Activated CD8-positive, alpha-beta memory T cell treated with anti-CD3 and anti-CD28 coated beads, Interleukin-2, amount 10 ng/mL, durations not matched to agents 7 days and 5 days (primary cell): ENCODE data around the gene SHISA7. TPM values are rescaled to one million over a fixed set of nuclear protein-coding genes. Genes with fewer than 3 reads are reported as not detected.
"Not testable (repeated sequence)": the region's sequence is repeated elsewhere in the genome, so short reads cannot be mapped to it uniquely, and the experiment has no call there.

Experiments used
- ATAC-seq: fragments of 150-1000 bp; cut with Tn5 transposase; one replicate; pipeline ENCODE4 v1.10.0; 2021; ENCODE audit warnings: moderate library complexity
- CTCF ChIA-PET: fragments of 350-600 bp; sonication (Branson Sonifier 250); formaldehyde crosslinking; loops from one replicate; lab custom pipeline; 2021; ENCODE audit warnings: antibody characterized with exemption; lab: Charles Lee
- DNase-seq: peaks from one replicate; pipeline ENCODE4 v3.0.0-alpha.2; 2020
- H3K27ac Mint-ChIP-seq: one replicate; pipeline ENCODE4 v1.8.0; 2021; ENCODE audit warnings: mild to moderate bottlenecking, mixed read lengths
- H3K27me3 Mint-ChIP-seq: one replicate; pipeline ENCODE4 v1.8.0; 2021; ENCODE audit warnings: mixed read lengths
- H3K36me3 Mint-ChIP-seq: one replicate; pipeline ENCODE4 v1.8.0; 2021; ENCODE audit warnings: mild to moderate bottlenecking, mixed read lengths
- H3K4me1 Mint-ChIP-seq: one replicate; pipeline ENCODE4 v1.8.0; 2021; ENCODE audit warnings: mixed read lengths
- H3K4me3 Mint-ChIP-seq: one replicate; pipeline ENCODE4 v1.8.0; 2021; ENCODE audit warnings: mild to moderate bottlenecking, moderate library complexity, mixed read lengths
- H3K9me3 Mint-ChIP-seq: one replicate; pipeline ENCODE4 v1.8.0; 2022; ENCODE audit warnings: low read depth, mixed read lengths
- total RNA-seq, 2 experiments: library from RNA; stranded (reverse); gene quantifications; one replicate each; pipeline ENCODE4 v1.2.3, GENCODE V29; 2021

The SHISA7 gene
- total RNA-seq, 2 experiments from 2014 or later: not detected

GRCh38 chr19:55423225-55424005, 19.7 kb downstream of the SHISA7 start:
- Mint-ChIP-seq H3K27ac (no peak overlapping the region), H3K4me3 (no peak overlapping the region), H3K9me3 (no peaks in the 10 kb centered on the region), H3K27me3 (peaks cover 31% of the 10 kb centered on the region), H3K36me3 (no peaks in the 10 kb centered on the region), H3K4me1 (peaks cover 11% of the 10 kb centered on the region)
- CTCF ChIA-PET: interaction anchor here (1.0 kb wide), 1 partner anchor 40 kb away, joined by 3 read pairs; the partner anchor contains the start of gene TMEM238
- ATAC-seq: no peak
- no peak for DNase-seq

DNA sequence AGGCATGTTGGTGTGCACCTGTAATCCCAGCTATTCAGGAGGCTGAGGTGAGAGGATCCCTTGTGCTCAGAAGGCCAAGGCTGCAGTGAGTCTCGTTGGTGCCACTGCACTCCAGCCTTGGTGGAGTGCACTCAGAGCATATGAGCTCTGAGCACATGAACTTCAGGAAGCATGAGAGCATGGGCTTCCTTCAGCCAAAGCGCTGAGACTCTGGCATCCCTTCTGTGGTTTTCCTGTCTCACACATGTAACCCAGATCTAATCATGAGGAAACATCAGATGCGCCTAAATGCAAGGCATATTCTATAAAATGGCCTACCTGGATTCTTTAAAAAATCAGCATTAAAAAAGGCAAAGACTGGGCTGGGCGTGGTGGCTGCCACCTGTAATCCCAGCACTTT, 21.8 kb downstream of the SHISA7 start:
- CTCF ChIA-PET: interaction anchor here (0.6 to 1.0 kb wide), 3 partner anchors 16 to 82 kb away, joined by 3 read pairs; no protein-coding TSS in a partner anchor
- peak; percentile 66 for ATAC-seq

DNA sequence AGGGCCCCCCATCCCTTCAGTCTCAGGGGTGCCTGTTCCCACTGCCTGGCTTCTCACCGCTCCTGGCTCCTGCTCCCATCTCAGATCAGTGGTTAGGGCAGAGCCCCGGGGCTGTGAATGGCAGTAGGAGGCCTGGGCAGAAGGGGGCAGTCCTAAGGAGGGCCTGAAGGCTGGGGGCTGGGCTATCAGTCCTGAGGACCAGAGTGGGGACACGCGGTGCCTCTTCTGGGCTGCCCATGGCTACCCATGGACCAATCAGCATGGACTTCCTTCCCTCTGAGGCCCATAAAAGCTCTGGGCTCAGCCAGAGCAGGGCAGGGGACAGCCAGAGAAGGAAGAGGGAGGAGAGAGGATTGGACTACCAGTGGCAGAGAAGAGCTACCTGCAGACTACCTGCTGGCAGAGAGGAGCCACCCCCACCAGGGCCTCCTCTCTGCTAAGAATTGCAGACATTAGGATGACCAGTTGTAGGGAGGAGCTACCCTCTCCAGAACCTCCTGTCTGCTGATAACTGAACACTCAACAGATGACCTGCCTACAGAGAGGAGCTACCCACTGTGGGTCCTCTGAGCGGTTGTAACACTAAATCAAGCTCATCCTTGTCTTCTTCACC, 23.4 kb downstream of the SHISA7 start:
- no peaks in the 10 kb centered on the region for H3K36me3 Mint-ChIP-seq
- peaks cover 16% of the 10 kb centered on the region for H3K4me1 Mint-ChIP-seq
- H3K27ac Mint-ChIP-seq: no peak overlapping the region
- peaks cover 20% of the 10 kb centered on the region for H3K27me3 Mint-ChIP-seq
- H3K9me3 Mint-ChIP-seq: no peaks in the 10 kb centered on the region
- DNase-seq: no peak
- H3K4me3 Mint-ChIP-seq: no peak overlapping the region
- CTCF ChIA-PET: interaction anchor here (0.8 to 3.8 kb wide), 6 partner anchors 84 to 283 kb away, joined by 3 to 25 read pairs (median 4); no protein-coding TSS in a partner anchor
- no peak for ATAC-seq

More for the DNA sequence above, 21.8 kb downstream of the SHISA7 start:
- not testable (repeated sequence) for H3K9me3 Mint-ChIP-seq, H3K36me3 Mint-ChIP-seq, DNase-seq, H3K27ac Mint-ChIP-seq, H3K4me3 Mint-ChIP-seq
- Mint-ChIP-seq H3K4me1 (peaks cover 16% of the 10 kb centered on the region), H3K27me3 (peaks cover 28% of the 10 kb centered on the region)

DNA sequence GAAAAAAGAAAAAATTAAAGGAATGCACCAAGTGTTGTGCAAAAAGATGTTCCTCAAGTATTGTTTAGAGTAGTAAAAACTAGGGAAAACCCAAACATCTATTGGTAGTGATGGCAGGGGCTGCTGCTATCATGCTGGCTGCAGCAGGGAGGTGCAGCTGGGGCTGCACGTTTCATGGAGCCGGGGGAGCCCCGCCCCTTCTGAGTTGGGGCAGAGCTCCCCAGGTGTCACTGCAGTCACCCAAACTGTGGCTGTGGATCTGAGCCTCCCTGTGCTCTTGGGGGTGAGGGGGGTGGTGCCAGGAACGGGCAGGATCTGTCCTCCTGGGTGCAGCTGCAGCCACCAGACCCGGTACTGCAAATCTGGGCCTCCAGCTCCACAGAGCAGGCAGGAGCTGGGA, 24.0 kb downstream of the SHISA7 start:
- Mint-ChIP-seq H3K4me3 (no peak overlapping the region), H3K27ac (no peak overlapping the region), H3K9me3 (no peaks in the 10 kb centered on the region), H3K27me3 (peaks cover 17% of the 10 kb centered on the region), H3K36me3 (no peaks in the 10 kb centered on the region), H3K4me1 (peaks cover 16% of the 10 kb centered on the region)
- DNase-seq (no peak), ATAC-seq (no peak)
- CTCF ChIA-PET: interaction anchor here (0.7 to 3.8 kb wide), 11 partner anchors 12 to 452 kb away, joined by 3 to 25 read pairs (median 3); partner anchors contain the start of gene UBE2S

DNA sequence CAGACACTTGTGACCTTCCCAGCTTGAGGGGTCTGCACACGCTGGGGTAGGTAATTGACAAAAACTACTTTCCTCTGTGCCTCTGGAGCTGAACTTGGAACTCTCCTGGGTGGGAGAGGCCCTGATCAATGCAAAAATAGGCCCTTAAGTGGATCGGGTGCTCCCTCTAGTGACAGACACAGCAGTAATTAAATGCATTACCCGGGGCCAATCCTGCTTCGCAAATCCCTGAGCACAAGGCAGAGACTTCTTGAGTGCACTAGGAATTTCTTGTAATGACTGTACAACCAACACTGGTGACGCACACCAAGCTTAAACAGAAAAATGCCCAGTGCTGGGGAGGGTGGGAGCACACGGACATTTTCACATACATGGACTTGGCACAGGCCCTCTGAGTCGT, 24.9 kb downstream of the SHISA7 start:
- Mint-ChIP-seq H3K4me1 (peaks cover 16% of the 10 kb centered on the region), H3K36me3 (no peaks in the 10 kb centered on the region), H3K9me3 (no peaks in the 10 kb centered on the region), H3K4me3 (no peak overlapping the region), H3K27ac (no peak overlapping the region), H3K27me3 (peaks cover 13% of the 10 kb centered on the region)
- CTCF ChIA-PET: interaction anchor here (0.7 to 3.8 kb wide), 23 partner anchors 9 to 451 kb away, joined by 3 to 25 read pairs (median 3); partner anchors contain the start of genes HSPBP1, KMT5C, TMEM238 and UBE2S
- DNase-seq (peak; percentile 68), ATAC-seq (peak; percentile 72)

- Mint-ChIP-seq H3K4me1 (peaks cover 26% of the 10 kb centered on the region), H3K36me3 (peaks cover 26% of the 10 kb centered on the region), H3K27me3 (peaks cover 8% of the 10 kb centered on the region), H3K9me3 (no peaks in the 10 kb centered on the region), H3K4me3 (no peak overlapping the region), H3K27ac (no peak overlapping the region)
- DNase-seq (no peak), ATAC-seq (no peak)
- CTCF ChIA-PET: interaction anchor here (2.0 to 2.4 kb wide), 2 partner anchors 8 to 108 kb away, joined by 8 to 12 read pairs; no protein-coding TSS in a partner anchor
These were observed 32.9 kb downstream of the SHISA7 start for GRCh38 chr19:55410168-55410567.

DNA sequence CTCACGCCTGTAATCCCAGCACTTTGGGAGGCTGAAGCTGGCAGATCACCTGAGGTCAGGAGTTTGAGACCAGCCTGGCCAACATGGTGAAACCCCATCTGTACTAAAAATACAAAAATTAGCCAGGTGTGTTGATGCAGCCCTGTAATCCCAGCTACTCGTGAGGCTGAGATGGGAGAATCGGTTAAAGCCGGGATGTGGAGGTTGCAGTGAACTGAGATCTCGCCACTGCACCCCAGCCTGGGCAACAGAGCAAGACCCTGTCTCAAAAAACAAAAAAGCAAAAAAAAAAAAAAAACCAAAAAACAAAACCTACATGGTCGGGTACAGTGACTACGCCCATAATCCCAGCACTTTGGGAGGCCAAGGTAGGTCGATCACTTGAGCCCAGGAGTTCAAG, 33.9 kb downstream of the SHISA7 start:
- Mint-ChIP-seq H3K36me3 (peaks cover 29% of the 10 kb centered on the region), H3K27ac (peak overlapping the region; percentile 97)
- not testable (repeated sequence) for H3K4me3 Mint-ChIP-seq

DNA sequence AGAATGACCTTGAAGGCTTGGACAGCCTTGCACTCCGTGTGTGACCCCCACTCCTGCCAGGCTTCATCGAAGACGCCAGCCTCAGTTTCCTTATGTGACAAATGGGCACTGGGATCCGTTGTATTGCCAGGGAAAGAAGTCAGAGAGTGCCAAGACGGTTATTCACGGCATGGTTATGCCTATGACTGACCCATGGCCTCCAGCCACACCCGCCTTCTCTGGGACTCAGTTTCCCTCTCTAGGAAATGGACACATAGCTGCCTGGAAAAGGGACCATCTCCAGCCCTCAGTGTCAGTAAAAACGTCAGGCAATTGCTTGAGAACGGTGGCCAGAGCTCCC, 34.6 kb downstream of the SHISA7 start:
- no peak for ATAC-seq
- no peaks in the 10 kb centered on the region for H3K9me3 Mint-ChIP-seq

More for the DNA sequence above, 33.9 kb downstream of the SHISA7 start:
- not testable (repeated sequence) for H3K27me3 Mint-ChIP-seq, DNase-seq, ATAC-seq, H3K9me3 Mint-ChIP-seq
- H3K4me1 Mint-ChIP-seq: peaks cover 30% of the 10 kb centered on the region
- CTCF ChIA-PET: interaction anchor here (0.9 to 2.4 kb wide), 5 partner anchors 9 to 151 kb away, joined by 3 to 12 read pairs (median 4); partner anchors contain the start of gene TMEM238

DNA sequence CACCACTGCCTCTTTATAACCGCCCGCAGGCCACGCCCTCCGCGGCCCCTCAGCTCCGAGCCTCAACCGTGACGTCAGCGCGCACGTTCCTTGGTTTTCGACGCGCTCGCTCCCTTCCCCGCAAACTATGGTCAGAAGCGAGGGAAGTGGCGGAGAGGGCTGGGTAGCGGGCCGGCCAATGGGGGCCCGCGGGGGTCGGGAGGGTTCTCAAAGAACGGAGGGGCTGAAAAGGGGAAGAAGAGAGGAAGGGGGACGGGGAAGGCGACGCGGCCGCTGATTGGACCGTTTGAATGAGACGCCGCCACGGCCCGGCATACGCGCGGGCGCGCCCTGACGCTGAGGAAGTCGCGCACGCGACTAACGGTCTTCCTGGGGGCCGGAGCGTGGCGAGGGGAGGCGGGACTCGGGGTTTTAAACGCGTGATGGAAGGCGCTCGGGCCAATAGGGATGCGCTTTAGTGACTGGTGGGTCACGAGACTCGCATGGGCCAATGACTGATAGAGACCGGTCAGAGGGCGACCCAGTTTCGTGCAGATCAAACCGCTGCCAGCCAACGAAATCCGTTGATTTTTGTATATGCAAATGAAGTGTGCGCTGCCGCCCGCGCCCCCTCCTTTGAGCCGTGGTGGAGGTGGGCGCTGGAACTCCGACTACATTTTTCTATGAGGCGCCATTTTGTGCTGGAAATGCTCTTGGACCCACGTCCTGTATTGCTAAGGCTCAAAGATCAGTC, 35.1 kb downstream of the SHISA7 start:
- peak overlapping the region; percentile 97 for H3K27ac Mint-ChIP-seq
- H3K4me1 Mint-ChIP-seq: peaks cover 39% of the 10 kb centered on the region
- H3K36me3 Mint-ChIP-seq: peaks cover 39% of the 10 kb centered on the region
- DNase-seq (peak; percentile 99), ATAC-seq (peak; percentile 92)
- peaks cover 5% of the 10 kb centered on the region for H3K27me3 Mint-ChIP-seq
- CTCF ChIA-PET: interaction anchor here (0.6 to 2.4 kb wide), 9 partner anchors 10 to 266 kb away, joined by 3 to 12 read pairs (median 4); partner anchors contain the start of gene KMT5C
- no peaks in the 10 kb centered on the region for H3K9me3 Mint-ChIP-seq
- H3K4me3 Mint-ChIP-seq: peak overlapping the region; percentile 88

More for the DNA sequence above, 34.6 kb downstream of the SHISA7 start:
- CTCF ChIA-PET: interaction anchor here (0.9 to 2.4 kb wide), 5 partner anchors 9 to 151 kb away, joined by 3 to 12 read pairs (median 4); partner anchors contain the start of gene TMEM238
- Mint-ChIP-seq H3K4me1 (peaks cover 35% of the 10 kb centered on the region), H3K36me3 (peaks cover 34% of the 10 kb centered on the region), H3K27me3 (peaks cover 5% of the 10 kb centered on the region), H3K27ac (peak overlapping the region; percentile 97), H3K4me3 (peak overlapping the region; percentile 88)
- DNase-seq: no peak

DNA sequence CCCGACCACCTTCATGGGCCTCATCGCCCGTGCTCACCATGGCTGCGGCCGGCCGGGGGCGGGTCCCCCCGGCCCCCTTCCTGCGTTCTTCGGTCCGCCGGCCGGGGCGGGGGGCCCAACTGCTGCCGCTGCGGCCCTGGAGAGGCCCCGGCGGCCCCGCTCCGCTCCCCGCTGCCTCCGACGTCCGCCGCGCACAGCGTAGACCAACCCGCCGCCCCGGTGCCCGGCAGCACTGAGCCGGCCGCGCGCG, 35.6 kb downstream of the SHISA7 start, which contains the start of gene UBE2S:
UBE2S (minus strand) TSS at position 239 of the 250 bp plus-strand sequence; CDS start at position 40, 199 bp downstream.
- not testable (repeated sequence) for H3K9me3 Mint-ChIP-seq

DNA sequence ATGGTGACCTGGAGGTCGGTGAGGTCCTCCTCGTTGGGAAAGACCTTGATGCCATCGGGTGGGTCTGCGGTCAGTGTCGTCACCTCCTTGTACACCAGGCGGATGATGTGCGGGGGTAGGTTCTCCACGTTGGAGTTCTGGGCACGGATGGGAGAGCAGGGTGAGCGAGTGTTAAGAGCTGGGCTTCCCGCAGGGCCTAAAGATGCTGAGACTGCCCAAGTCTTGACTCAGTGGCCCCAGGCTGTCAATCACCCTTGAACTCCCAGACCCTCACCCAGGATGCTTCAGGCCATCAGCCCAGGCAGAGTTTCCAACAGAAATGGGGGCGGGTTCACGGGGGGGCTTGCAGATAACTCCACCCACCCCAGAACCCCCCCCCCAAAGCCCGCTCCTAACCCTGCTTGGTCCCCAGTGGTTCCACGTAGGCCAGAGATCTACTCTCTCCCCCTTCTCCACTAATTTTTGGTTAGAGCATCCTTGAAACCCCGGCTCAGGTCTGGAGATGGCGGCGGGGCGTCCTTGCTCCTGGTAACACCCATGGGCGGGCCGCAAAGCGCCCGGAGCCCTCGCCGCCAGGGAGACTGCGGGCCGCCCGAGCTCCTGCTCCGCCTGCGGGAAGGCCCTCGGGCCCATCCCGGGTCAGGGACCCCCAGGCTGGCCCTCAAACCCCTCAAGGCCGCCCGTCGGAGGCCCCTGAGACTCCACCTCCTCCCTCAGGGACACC, 36.1 kb downstream of the SHISA7 start:
- H3K4me3 Mint-ChIP-seq: peak overlapping the region; percentile 88
- CTCF ChIA-PET: interaction anchor here (0.6 to 1.9 kb wide), 7 partner anchors 11 to 265 kb away, joined by 3 to 4 read pairs (median 4); partner anchors contain the start of gene KMT5C
- DNase-seq: peak; percentile 58
- peaks cover 48% of the 10 kb centered on the region for H3K4me1 Mint-ChIP-seq
- no peak for ATAC-seq
- H3K27me3 Mint-ChIP-seq: peaks cover 5% of the 10 kb centered on the region
- peak overlapping the region; percentile 97 for H3K27ac Mint-ChIP-seq
- peaks cover 48% of the 10 kb centered on the region for H3K36me3 Mint-ChIP-seq
- H3K9me3 Mint-ChIP-seq: no peaks in the 10 kb centered on the region

More for the DNA sequence above, 35.6 kb downstream of the SHISA7 start, which contains the start of gene UBE2S:
- CTCF ChIA-PET: interaction anchor here (0.6 to 1.9 kb wide), 7 partner anchors 11 to 266 kb away, joined by 3 to 4 read pairs (median 4); partner anchors contain the start of gene KMT5C
- H3K4me3 Mint-ChIP-seq: peak within 1 kb of the TSS; percentile 88
- peaks cover 43% of the 10 kb centered on the region for H3K36me3 Mint-ChIP-seq
- H3K27ac Mint-ChIP-seq: peak within 1 kb of the TSS; percentile 97
- peaks cover 43% of the 10 kb centered on the region for H3K4me1 Mint-ChIP-seq
- H3K27me3 Mint-ChIP-seq, DNase-seq: not testable (repeated sequence)
- peak; percentile 70 for ATAC-seq
